Right ventricle myocardium inferior (tissue), 1 donor: ENCODE data around the gene INA. TPM values are rescaled to one million over a fixed set of nuclear protein-coding genes. Genes with fewer than 3 reads are reported as not detected.
A peak's percentile ranks its signal among the peaks of the same experiment; 100 is the strongest.
"Not testable (repeated sequence)": the region's sequence is repeated elsewhere in the genome, so short reads cannot be mapped to it uniquely, and the experiment has no call there.

ENCODE experiments used
- ATAC-seq: fragments of 200-7000 bp; cut with Tn5 transposase; one replicate; pipeline ENCODE4 v1.9.1; 2020; ENCODE audit warnings: mild to moderate bottlenecking, moderate library complexity
- DNase-seq: peaks from one replicate; pipeline ENCODE4 v3.0.0; 2021; ENCODE audit errors: missing footprints
- intact Hi-C: fragments of 100-400 bp; cut with DNase I; formaldehyde crosslinking; loops from one replicate; pipeline ENCODE4 v1.11.0; 2022
- long read RNA-seq: library from polyadenylated mRNA; unstranded; transcript quantifications from one replicate; pipeline ENCODE4 v2.0.0, GENCODE V29; 2021
- total RNA-seq: library from RNA; stranded (reverse); fragmentation: NEBNext Ultra II Directional; extraction: Animal tissue kit (Norgen Biotek cat#: 25700); gene quantifications from one replicate; pipeline ENCODE4 v1.2.1, GENCODE V29; 2021
- donor health status: DM: no; HTN: yes; CAD: no; lungs with severe emphysema.

INA gene
- total RNA-seq, result not detected
- long read RNA-seq, result 0 reads

GRCh38 chr10:103276896-103277712 is at the start of gene INA:
TSS of gene INA (plus strand) at chr10:103277138. CDS start at chr10:103277212, 74 bp downstream.
- no peak for ATAC-seq
- intact Hi-C loops, result no loop called here
- no peak for DNase-seq

GRCh38 chr10:103227416-103227815 is 49.5 kb upstream of the INA start:
- DNase-seq, result no peak
- intact Hi-C loops, result no loop called here
- no peak for ATAC-seq

- DNase-seq, result no peak
- ATAC-seq, result peak; percentile 58
- intact Hi-C loops, result loop anchor here (2.0 to 10.0 kb wide), 2 partner anchors 38 to 486 kb away; partner anchors contain the start of genes NT5C2 and WBP1L
These were observed 45.8 kb upstream of the INA start for GRCh38 chr10:103231047-103231551.

GRCh38 chr10:103232131-103232673 is 44.7 kb upstream of the INA start:
- intact Hi-C loops, result loop anchor here (10.0 kb wide), 1 partner anchor 487 kb away; the partner anchor contains the start of gene WBP1L
- DNase-seq (no peak), ATAC-seq (no peak)

- intact Hi-C loops, result loop anchor here (10.0 kb wide), 1 partner anchor 488 kb away; the partner anchor contains the start of gene WBP1L
- ATAC-seq, result no peak
These were observed 44.0 kb upstream of the INA start for GRCh38 chr10:103232772-103233488.

GRCh38 chr10:103235775-103236174 is 41.2 kb upstream of the INA start:
- ATAC-seq (no peak), DNase-seq (no peak)
- intact Hi-C loops, result loop anchor here (10.0 kb wide), 1 partner anchor 491 kb away; the partner anchor contains the start of gene WBP1L

More at GRCh38 chr10:103232772-103233488, 44.0 kb upstream of the INA start:
- DNase-seq, result no peak

GRCh38 chr10:103238506-103239252 is 38.3 kb upstream of the INA start:
- ATAC-seq (peak; percentile 83), DNase-seq (no peak)
- intact Hi-C loops, result loop anchor here (10.0 kb wide), 1 partner anchor 494 kb away; the partner anchor contains the start of gene WBP1L

- ATAC-seq (no peak), DNase-seq (no peak)
- intact Hi-C loops, result loop anchor here (5.0 to 10.0 kb wide), 4 partner anchors 139 to 517 kb away; partner anchors contain the start of gene CYP17A1
These were observed 35.5 kb upstream of the INA start for GRCh38 chr10:103241262-103242011.

GRCh38 chr10:103244666-103245271 is 32.2 kb upstream of the INA start:
- intact Hi-C loops, result loop anchor here (1.0 to 10.0 kb wide), 5 partner anchors 142 to 520 kb away; partner anchors contain the start of gene CYP17A1
- ATAC-seq (peak; percentile 91), DNase-seq (peak; percentile 71)

- not testable (repeated sequence) for ATAC-seq, DNase-seq
- intact Hi-C loops, result loop anchor here (10.0 kb wide), 1 partner anchor 521 kb away; no protein-coding TSS in a partner anchor
These were observed 31.4 kb upstream of the INA start, which contains the start of gene RPEL1 for GRCh38 chr10:103245587-103245986. TSS of gene RPEL1 (plus strand) at chr10:103245887. CDS start at chr10:103245997, 110 bp downstream.

GRCh38 chr10:103246324-103246723 is 30.6 kb upstream of the INA start:
- ATAC-seq, result no peak
- intact Hi-C loops, result loop anchor here (10.0 kb wide), 1 partner anchor 522 kb away; no protein-coding TSS in a partner anchor
- no peak for DNase-seq

- DNase-seq (no peak), ATAC-seq (no peak)
- intact Hi-C loops, result no loop called here
These were observed 22.8 kb upstream of the INA start for GRCh38 chr10:103254113-103254512.

GRCh38 chr10:103254538-103255325 is 22.2 kb upstream of the INA start:
- intact Hi-C loops, result no loop called here
- no peak for DNase-seq
- no peak for ATAC-seq

- no peak for ATAC-seq
- intact Hi-C loops, result no loop called here
- no peak for DNase-seq
These were observed 20.3 kb upstream of the INA start for GRCh38 chr10:103256613-103257012.

GRCh38 chr10:103257812-103258211 is 19.1 kb upstream of the INA start:
- DNase-seq (no peak), ATAC-seq (no peak)
- intact Hi-C loops, result no loop called here

GRCh38 chr10:103258928-103259327 is 18.0 kb upstream of the INA start:
- intact Hi-C loops, ATAC-seq, DNase-seq: not testable (repeated sequence)
